ENCODE data around the gene CACFD1.

The CACFD1 gene

DNA sequence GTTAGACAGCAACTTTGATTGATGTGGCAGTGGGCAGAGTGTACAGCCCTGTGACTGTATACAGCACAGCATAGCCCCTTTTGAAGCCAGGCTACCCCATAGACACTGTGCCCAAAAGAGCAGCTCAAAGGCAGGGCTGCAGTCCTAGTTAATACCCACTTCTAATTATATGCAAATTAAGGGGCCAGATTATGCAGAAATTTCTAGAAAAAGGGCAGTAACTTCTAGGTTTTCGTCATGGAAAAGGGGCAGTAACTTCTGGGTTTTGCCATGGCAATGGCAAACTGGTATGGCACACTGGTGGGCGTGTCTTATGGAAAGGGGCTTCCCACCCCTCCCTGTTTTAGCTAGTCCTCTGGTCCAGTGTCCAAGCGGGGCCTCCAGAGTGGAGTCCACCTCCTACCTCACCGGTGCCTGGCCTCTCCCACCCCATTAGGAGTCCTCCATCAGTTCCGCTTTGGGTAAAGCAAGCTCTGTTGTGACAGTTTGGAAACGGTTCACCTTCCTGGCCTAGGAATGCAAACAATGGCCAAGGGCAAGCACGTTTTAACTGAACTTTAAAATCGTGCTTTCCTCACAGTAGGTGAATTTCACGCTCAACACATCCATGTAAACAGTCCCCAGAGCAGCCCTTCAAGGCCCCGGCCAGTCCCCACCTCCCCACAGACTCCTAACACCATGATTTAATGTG lies 32.0 kb upstream of the CACFD1 start (continued):
- no peak for TF ChIP-seq ATF2 (tag by site-specific recombination; IDR thresholded peaks at IDR 0.05; ENCODE audit: low read depth)

DNA sequence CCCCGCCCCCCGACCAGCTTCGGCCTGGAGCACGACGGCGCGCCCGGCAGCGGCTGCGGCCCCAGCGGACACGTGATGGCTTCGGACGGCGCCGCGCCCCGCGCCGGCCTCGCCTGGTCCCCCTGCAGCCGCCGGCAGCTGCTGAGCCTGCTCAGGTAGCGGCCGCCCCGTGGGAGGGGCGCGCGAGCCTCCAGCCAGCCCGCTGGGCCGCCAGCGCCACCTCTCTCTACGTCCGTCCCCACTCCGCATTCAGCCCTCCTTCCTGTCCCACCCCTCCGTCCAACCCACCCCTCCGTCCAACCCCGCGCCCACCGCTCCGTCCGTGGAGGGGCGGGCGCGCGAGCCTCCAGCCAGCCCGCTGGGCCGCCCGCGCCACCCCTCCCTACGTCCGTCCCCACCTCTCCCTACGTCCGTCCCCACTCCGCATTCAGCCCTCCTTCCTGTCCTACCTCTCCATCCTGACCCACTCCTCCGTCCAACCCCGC lies 31.1 kb upstream of the CACFD1 start:
- ChIA-PET CTCF (interaction anchor here (0.5 to 1.3 kb wide), 4 partner anchors 10 to 315 kb away, joined by 3 to 8 read pairs (median 3); partner anchors contain the start of gene REXO4), POLR2A (interaction anchor here (1.0 to 1.5 kb wide), 5 partner anchors 11 to 31 kb away, joined by 3 to 5 read pairs (median 4); partner anchors contain the start of genes CACFD1 and REXO4)
- Histone ChIP-seq H3K36me3 (ENCODE audit: control insufficient read depth in 2 of 2, insufficient read depth in 1 of 2, low read length in 2 of 2) (peaks cover 0 to 16% of the 10 kb centered on the region in 2 experiments; a peak in 1 of 3 replicates), H3K4me1 (ENCODE audit: control insufficient read depth, insufficient read depth, low read length) (0 out of 2 replicates have a peak, but pooled peaks cover 3% of the 10 kb centered on the region), H3K4me3 (ENCODE audit: low read depth, low read length) (peak overlapping the region; percentile 8; the same call in 1 of the 2 replicates), H3K9me3 (ENCODE audit: control insufficient read depth, insufficient read depth, low read depth, low read length) (no peaks in the 10 kb centered on the region), H3K27ac (ENCODE audit: extremely low read depth, low read depth, low read length) (no peak overlapping the region)
- TF ChIP-seq ZNF311 (tag by site-specific recombination; IDR thresholded peaks at IDR 0.05; ENCODE audit: borderline replicate concordance) (no peak), ZNF501 (tag by site-specific recombination; IDR thresholded peaks at IDR 0.05) (no peak), ZNF341 (tag by site-specific recombination; IDR thresholded peaks at IDR 0.05; ENCODE audit: low read depth) (no peak), ZSCAN30 (tag by site-specific recombination; IDR thresholded peaks at IDR 0.05) (no peak), ZFP69B (tag by site-specific recombination; IDR thresholded peaks at IDR 0.05) (no peak), ZNF274 (IDR thresholded peaks at IDR 0.05; ENCODE audit: low read length) (no peak), ZNF274 (tag by site-specific recombination; IDR thresholded peaks at IDR 0.05; ENCODE audit: borderline replicate concordance) (no peak), ZNF140 (tag by site-specific recombination; IDR thresholded peaks at IDR 0.05) (no peak), SETDB1 (IDR thresholded peaks at IDR 0.05; ENCODE audit: insufficient read length, low read length) (no peak), ZBTB11 (tag by site-specific recombination; conservative IDR thresholded peaks at IDR 0.05; ENCODE audit: low read depth) (no peak), ZNF23 (tag by site-specific recombination; IDR thresholded peaks at IDR 0.05; ENCODE audit: borderline replicate concordance) (no peak), ZNF791 (tag by site-specific recombination; IDR thresholded peaks at IDR 0.05) (no peak), ZNF660 (tag by site-specific recombination; IDR thresholded peaks at IDR 0.05) (no peak)

DNA sequence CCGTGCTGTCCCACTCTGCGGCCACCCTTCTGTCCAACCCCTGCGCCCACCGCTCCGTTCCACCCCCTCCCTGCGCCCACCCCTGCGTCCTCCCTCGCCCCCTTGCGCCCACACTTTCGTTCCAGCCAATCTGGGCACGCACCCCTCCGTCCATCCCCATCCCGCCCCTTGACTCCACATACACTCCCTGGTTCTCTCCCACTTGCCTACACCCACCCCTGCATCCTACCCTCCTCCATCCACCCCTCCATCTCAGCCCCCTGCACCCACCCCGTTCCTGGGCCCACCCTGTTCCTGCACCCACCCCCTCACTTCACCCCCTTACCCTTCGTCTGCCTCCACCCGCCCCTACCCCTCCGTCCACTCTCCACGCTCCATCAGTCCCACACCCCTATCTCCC lies 30.6 kb upstream of the CACFD1 start:
- TF ChIP-seq KLF8 (tag by site-specific recombination; IDR thresholded peaks at IDR 0.05) (no peak), EGR2 (tag by site-specific recombination; IDR thresholded peaks at IDR 0.05; ENCODE audit: low read depth) (peak; percentile 47; the same call in 1 of the 2 replicates)
- Histone ChIP-seq H3K36me3 (ENCODE audit: control insufficient read depth in 2 of 2, insufficient read depth in 1 of 2, low read length in 2 of 2) (peaks cover 0 to 16% of the 10 kb centered on the region in 2 experiments; a peak in 1 of 3 replicates), H3K27ac (ENCODE audit: extremely low read depth, low read depth, low read length) (no peak overlapping the region), H3K4me3 (ENCODE audit: low read depth, low read length) (no peak overlapping the region), H3K4me1 (ENCODE audit: control insufficient read depth, insufficient read depth, low read length) (0 out of 2 replicates have a peak, but pooled peaks cover 3% of the 10 kb centered on the region), H3K9me3 (ENCODE audit: control insufficient read depth, insufficient read depth, low read depth, low read length) (no peaks in the 10 kb centered on the region)
- ChIA-PET CTCF (interaction anchor here (0.6 kb wide), 1 partner anchor 10 kb away, joined by 3 read pairs; no protein-coding TSS in a partner anchor), POLR2A (no interaction called here)
